Measurements from ENCODE around the gene SPOP.

The SPOP gene

DNA sequence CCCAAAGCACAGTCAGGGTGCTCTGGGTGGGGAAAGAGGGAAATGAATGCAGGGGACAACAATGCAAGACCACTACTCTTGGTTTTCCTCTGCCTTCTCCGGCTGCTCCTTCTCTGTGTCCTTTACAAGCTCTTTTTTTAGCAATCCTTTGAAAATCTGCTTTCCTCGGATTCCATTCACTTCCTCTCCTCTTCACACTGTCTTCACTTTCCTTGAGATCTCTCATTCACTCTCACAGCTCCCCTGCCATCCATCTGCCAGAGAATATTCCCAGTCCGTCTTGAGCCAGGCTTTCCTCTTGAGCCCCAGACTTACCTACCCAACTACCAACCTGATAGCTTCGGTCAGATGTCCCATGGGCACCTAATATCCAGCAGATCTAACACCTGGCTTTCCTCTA lies 11.0 kb upstream of the SPOP start:
- no peak overlapping the region for H3K4me3 ChIP-seq (ENCODE audit: low read depth, low read length)
- TF ChIP-seq, protein P1, sequence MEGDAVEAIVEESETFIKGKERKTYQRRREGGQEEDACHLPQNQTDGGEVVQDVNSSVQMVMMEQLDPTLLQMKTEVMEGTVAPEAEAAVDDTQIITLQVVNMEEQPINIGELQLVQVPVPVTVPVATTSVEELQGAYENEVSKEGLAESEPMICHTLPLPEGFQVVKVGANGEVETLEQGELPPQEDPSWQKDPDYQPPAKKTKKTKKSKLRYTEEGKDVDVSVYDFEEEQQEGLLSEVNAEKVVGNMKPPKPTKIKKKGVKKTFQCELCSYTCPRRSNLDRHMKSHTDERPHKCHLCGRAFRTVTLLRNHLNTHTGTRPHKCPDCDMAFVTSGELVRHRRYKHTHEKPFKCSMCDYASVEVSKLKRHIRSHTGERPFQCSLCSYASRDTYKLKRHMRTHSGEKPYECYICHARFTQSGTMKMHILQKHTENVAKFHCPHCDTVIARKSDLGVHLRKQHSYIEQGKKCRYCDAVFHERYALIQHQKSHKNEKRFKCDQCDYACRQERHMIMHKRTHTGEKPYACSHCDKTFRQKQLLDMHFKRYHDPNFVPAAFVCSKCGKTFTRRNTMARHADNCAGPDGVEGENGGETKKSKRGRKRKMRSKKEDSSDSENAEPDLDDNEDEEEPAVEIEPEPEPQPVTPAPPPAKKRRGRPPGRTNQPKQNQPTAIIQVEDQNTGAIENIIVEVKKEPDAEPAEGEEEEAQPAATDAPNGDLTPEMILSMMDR (IDR thresholded peaks at IDR 0.05; ENCODE audit: borderline replicate concordance, insufficient read depth, low read depth, low read length), result no peak

DNA sequence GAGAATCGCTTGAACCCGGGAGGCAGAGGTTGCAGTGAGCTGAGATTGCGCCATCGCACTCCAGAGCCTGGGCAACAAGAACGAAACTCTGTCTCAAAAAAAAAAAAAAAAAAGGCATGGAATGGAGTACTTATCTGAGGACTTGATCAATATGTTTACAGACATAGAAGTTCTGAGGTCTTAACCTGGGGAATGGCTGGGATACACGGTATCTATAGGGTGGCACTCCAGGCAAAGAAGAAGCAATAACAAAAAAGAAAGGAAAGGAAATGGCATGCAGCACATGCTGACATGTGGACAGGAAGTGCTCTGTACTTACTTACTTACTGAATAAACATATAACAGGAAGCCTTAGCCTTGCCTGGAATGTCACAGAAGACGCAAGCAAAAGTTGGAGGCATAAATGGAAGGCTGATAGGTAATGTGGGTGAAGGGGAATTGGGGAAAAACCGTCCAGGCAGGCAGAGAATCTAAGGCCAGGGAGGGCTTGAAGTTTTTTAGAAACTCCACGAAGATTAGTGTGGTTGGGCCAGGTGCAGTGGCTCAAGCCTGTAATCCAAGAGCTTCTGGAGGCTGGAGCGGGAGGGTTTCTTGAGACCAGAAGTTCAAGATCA lies 10.1 kb upstream of the SPOP start:
- TF ChIP-seq, protein P1 (IDR thresholded peaks at IDR 0.05; ENCODE audit: borderline replicate concordance, insufficient read depth, low read depth, low read length), result no peak
- no peak overlapping the region for H3K4me3 ChIP-seq (ENCODE audit: low read depth, low read length)

DNA sequence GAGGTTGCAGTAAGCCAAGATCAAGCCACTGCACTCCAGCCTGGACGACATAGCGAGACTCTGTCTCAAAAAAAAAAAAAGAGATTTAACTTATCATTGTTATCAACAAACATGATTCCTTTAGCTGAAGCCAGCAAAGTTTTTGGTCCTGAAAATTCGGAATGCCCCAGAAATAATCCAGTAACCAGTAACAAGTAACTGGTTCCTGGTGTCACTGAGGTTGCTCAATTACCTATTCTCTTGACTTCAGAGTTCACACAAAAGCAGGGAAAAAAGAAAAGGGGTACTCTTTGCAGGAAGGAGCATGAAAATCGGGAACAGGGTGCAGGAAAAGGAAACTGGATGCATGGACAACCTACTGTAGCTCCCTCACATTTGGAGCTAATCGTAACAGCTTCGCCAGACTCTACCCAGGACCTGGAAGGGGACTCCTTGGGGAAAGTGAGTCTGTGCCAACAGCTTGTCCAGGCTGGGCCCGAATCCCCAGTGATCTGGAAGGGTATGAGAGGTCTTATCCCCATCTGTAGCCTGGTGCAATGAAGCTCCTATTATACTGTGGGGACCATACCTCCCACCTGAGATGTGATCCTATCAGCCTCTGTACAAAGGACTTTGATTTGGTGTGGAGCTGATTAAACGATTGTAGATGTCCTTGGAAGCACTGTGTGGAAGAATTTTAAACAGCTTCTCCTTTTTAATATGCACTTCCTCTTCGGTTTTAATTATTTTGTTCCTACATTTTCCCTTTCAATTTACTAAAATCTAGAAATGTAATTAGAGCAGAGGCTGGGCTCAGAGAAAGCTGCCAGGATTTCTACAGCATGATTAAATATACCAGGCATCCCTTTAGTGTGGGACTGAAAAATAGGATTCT lies 3.4 kb upstream of the SPOP start:
- H3K4me3 ChIP-seq (ENCODE audit: low read depth, low read length), result no peak overlapping the region
- TF ChIP-seq, protein P1 (IDR thresholded peaks at IDR 0.05; ENCODE audit: borderline replicate concordance, insufficient read depth, low read depth, low read length), result no peak

DNA sequence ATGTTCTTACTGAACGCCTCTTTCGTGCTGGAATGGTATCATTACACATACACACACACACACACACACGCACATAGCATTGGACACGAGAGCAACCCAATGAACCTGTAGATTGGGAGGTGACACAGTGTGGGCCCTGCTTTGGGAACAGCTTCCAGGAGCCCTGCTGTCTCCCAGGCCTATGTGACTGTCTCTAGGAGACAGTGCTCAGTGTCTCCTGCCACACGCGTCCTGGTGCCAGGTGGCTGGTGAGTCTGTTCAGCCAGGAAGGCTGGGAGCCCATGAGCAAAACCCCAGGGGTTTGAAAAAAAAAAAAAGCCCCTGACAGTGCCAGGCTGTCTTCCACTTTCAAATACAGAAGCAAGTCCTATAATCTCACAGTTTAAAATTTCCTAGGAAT lies 2.4 kb upstream of the SPOP start:
- TF ChIP-seq, protein P1 (IDR thresholded peaks at IDR 0.05; ENCODE audit: borderline replicate concordance, insufficient read depth, low read depth, low read length), result no peak
- no peak overlapping the region for H3K4me3 ChIP-seq (ENCODE audit: low read depth, low read length)

DNA sequence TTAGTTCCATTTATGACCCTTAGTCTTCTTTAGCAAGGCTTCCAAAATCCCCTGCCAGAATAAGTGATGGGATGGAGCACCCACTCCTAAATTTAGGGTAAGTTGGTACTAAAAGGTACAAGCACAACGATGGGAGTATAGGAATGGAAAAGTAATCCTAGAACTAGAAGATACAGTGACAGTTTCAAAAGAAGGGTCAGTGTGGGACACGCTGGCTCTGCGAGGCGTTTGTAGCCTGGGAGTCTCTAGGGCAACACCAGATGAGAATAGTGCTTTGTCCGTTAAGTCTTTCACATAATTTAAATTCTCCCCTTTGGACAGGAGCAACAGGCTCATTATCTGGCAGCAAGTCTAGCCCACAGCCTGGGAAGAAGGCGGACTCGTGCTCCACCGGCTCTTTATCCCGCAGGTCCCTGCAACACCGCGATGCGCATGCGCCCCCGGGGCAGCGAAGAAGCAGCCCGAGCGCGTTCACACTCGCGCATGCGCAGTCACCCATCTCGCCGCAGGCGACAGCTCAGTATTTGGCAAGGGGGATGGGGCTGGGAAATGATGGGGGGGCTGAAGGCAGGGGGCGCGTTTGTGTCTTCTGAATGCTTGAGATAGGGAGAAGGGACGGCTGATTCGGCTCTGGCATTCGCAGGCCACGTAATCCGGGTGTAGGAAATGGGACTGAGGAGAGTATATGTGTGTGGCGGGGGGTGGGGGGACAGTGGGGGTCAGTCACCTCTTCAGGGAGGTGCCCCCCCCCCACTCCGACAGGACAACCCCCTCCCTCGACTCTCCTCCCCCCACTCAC lies 564 bp downstream of the SPOP start:
- TF ChIP-seq, protein P1 (IDR thresholded peaks at IDR 0.05; ENCODE audit: borderline replicate concordance, insufficient read depth, low read depth, low read length), result no peak
- peak overlapping the region; percentile 77 for H3K4me3 ChIP-seq (ENCODE audit: low read depth, low read length)

DNA sequence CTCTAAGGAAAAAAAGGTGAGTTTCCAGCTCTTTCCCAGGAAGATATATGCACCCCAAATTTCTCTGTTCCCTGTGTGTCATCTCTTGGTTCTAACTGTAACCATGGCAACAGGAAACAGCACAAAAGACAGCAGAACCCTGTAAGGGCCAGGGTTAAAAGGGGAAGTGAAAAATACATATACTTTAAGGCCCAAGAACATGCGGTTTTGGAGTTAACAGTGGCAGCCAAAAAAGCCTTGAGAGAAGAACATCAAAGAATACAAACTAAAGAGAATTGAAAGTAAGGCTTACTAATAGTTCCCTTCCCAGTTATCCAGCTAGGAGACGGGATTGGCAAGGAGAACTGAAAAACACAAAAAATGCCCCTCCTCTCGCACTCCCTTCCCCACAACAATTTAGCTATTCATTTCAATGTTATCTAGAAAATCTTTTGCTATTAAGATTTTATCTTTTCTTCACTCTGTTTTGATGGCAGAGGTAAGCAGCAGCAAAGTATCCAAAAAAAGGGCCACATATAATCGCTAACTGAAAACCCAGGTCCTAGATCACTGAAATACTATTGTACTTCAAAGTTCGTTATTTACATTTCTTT lies 1.5 kb downstream of the SPOP start:
- H3K4me3 ChIP-seq (ENCODE audit: low read depth, low read length), result peak overlapping the region; percentile 77
- TF ChIP-seq, protein P1 (IDR thresholded peaks at IDR 0.05; ENCODE audit: borderline replicate concordance, insufficient read depth, low read depth, low read length), result no peak

Measured in GM12875 (cell line).